ENCODE measurements around the gene SORBS2. TPM values are rescaled to one million over a fixed set of nuclear protein-coding genes. Genes with fewer than 3 reads are reported as not detected.

SORBS2 gene
- total and polyA plus RNA-seq, 12 donors: 175 to 3,169 (median 1,523) TPM

DNA sequence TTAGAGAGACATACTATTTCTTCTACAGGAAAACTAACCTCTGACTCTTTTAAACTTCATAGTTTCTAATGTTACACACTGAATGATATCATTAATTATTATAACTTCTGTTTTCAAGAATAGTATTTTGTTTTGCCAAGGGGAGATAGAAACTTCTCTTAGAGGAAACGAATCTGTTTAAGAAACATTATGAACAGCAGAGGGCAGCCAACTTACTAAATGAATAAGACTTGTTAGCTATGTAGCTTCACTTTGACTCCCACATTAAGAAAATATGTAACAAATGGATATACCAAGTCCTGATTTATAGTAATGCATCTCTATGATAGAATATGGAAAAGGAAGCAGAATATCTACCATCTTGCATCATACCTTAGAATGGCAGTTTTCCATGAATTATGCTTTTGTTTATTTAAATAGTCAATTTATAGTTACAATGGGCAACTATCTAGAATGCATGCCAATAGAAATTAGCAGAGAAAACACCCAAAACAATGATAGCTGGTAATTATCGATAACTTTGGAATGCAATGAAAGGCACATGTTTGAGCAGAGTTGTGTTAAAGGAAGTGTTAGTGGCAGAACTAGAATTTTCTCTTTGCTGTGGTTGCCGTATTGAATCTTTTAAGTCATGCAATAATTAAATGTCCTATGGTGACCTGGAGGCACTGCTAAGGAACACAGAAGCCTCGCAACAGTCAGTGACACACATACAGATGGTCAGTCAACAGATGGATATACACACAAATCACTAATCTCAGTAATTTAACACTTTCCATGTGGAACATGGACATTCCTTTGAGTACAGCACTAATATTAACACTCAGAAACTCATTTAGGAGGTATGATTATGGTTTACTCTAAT lies 171.0 kb downstream of the SORBS2 start:
- H3K4me1 ChIP-seq: peaks cover 0 to 40% (median 0%) of the 10 kb centered on the region in 9 donors
- TF ChIP-seq, protein P1, sequence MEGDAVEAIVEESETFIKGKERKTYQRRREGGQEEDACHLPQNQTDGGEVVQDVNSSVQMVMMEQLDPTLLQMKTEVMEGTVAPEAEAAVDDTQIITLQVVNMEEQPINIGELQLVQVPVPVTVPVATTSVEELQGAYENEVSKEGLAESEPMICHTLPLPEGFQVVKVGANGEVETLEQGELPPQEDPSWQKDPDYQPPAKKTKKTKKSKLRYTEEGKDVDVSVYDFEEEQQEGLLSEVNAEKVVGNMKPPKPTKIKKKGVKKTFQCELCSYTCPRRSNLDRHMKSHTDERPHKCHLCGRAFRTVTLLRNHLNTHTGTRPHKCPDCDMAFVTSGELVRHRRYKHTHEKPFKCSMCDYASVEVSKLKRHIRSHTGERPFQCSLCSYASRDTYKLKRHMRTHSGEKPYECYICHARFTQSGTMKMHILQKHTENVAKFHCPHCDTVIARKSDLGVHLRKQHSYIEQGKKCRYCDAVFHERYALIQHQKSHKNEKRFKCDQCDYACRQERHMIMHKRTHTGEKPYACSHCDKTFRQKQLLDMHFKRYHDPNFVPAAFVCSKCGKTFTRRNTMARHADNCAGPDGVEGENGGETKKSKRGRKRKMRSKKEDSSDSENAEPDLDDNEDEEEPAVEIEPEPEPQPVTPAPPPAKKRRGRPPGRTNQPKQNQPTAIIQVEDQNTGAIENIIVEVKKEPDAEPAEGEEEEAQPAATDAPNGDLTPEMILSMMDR (IDR thresholded peaks at IDR 0.05): peak; percentile 10 to 71 (median 55)
- intact Hi-C loops (cut with DNase I): loop anchor here in 9 of 10 donors (2.0 to 10.0 kb wide), 7 partner anchors 134 to 396 kb away; no protein-coding TSS in a partner anchor
- no peaks in the 10 kb centered on the region for H3K9me3 ChIP-seq
- no peak overlapping the region for H3K4me3 ChIP-seq
- peaks cover 0 to 90% (median 14%) of the 10 kb centered on the region in 9 donors for H3K36me3 ChIP-seq
- H3K27me3 ChIP-seq: peaks cover 0 to 37% (median 0%) of the 10 kb centered on the region in 7 donors
- H3K27ac ChIP-seq: no peak overlapping the region
- no peak for ATAC-seq
- WGBS, 2 donors: 43 to 52% methylated on average over 4 of the region's 4 CpGs
- DNase-seq: no peak

DNA sequence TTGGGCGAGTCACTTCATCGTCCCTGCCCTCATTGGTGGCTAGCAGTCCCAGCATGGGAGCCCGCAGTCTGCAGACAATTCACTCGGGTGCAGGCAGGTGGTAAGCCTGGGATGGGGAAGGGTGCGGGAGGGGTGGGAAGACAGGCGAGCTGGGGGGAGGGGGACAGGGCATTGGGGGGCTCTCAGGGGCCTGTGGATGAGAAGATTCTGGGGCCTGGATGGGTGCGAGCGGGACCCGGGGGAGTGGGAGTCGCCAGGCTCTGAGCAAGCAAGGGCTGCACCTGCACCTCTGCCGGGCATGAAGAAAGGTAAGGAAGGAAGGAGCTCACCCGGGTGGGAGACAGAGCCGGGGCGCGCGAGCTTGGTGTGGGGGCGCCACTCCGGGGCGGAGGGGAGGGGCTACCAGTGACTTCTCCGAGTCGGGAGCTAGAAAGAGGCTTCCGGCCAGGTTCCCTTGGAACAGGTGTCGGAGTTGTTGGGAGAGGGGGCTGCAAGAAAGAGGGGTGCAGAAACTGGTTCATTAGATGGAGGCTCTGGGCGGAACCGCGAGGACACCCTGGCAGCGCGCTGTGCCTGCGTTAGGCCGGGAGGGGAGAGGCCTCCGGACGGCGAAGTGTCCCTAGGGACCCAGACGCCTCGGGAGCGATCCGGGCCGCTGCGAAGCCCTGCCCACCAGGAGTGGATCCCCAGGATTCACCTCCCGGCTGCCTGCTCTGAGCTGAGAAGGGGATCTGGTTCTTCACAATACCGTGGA lies 173.3 kb downstream of the SORBS2 start:
- WGBS, 2 donors: 53 to 55% methylated on average over 41 of the region's 41 CpGs
- H3K4me3 ChIP-seq: no peak overlapping the region
- peak in 7 of 8 donors; percentile 20 to 59 (median 32) for ATAC-seq
- no peak overlapping the region for H3K27ac ChIP-seq
- H3K9me3 ChIP-seq: peaks cover 0 to 10% (median 5%) of the 10 kb centered on the region in 11 donors
- peaks cover 0 to 90% (median 3%) of the 10 kb centered on the region in 9 donors for H3K36me3 ChIP-seq
- DNase-seq: no peak
- TF ChIP-seq, protein P1 (IDR thresholded peaks at IDR 0.05): no peak
- intact Hi-C loops (cut with DNase I): loop anchor here in 2 of 10 donors (5.0 to 10.0 kb wide), 2 partner anchors 399 to 486 kb away; no protein-coding TSS in a partner anchor
- peaks cover 0 to 25% (median 0%) of the 10 kb centered on the region in 9 donors for H3K4me1 ChIP-seq
- peaks cover 0 to 37% (median 0%) of the 10 kb centered on the region in 7 donors for H3K27me3 ChIP-seq

DNA sequence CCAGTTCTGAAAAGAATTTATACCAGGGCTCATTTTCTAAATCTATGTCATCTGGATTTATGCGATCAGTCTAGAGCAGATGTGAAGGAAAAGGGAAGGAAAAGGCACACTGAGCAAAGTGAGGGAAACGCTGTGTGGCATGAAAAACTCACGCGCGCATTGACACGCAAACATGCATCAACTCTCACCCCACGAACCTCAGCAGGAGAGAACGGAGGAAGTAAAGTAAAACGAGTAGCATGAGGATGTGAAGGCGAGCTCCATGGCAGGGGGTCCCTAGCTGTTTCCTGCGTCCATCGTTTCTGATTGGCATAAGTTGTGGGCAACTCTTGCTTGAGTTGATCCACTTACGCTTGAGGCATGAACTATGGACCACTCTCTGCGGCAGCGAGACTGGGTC lies 173.9 kb downstream of the SORBS2 start:
- DNase-seq: no peak
- 79 to 81% methylated on average over 15 of the region's 15 CpGs for WGBS, 2 donors
- Histone ChIP-seq H3K4me3 (no peak overlapping the region), H3K27ac (no peak overlapping the region), H3K4me1 (peaks cover 0 to 19% (median 0%) of the 10 kb centered on the region in 9 donors), H3K27me3 (peaks cover 0 to 37% (median 0%) of the 10 kb centered on the region in 7 donors), H3K9me3 (peaks cover 0 to 13% (median 7%) of the 10 kb centered on the region in 11 donors), H3K36me3 (peaks cover 0 to 86% (median 3%) of the 10 kb centered on the region in 9 donors)
- ATAC-seq: peak in 2 of 8 donors; percentile 14 to 20
- intact Hi-C loops (cut with DNase I): loop anchor here in 2 of 10 donors (5.0 to 10.0 kb wide), 2 partner anchors 399 to 487 kb away; no protein-coding TSS in a partner anchor
- TF ChIP-seq, protein P1 (IDR thresholded peaks at IDR 0.05): no peak

Measured in heart right ventricle (tissue), 16 donors.